ENCODE measurements around the gene DCAF7.

GRCh38 chr17:63519116-63519881, 31.0 kb upstream of the DCAF7 start:
- TF ChIP-seq CTCF (IDR thresholded peaks at IDR 0.05) (no peak), POLR2A (IDR thresholded peaks at IDR 0.05) (no peak), EP300 (IDR thresholded peaks at IDR 0.05) (no peak)
